IPS-18a (cell line): ENCODE measurements around the gene ATP5F1C.

Experiments
- H3K27ac ChIP-seq: one replicate; pipeline ENCODE4 v1.5.1; 2013; ENCODE audit warnings: low read length
- H3K27me3 ChIP-seq: one replicate; pipeline ENCODE4 v1.6.1; 2013; ENCODE audit warnings: mild to moderate bottlenecking, low read length; ENCODE audit not compliant: control insufficient read depth, insufficient read depth
- H3K36me3 ChIP-seq: one replicate; pipeline ENCODE4 v1.6.1; 2013; ENCODE audit warnings: low read depth, low read length; ENCODE audit not compliant: control insufficient read depth
- H3K4me1 ChIP-seq: one replicate; pipeline ENCODE4 v1.6.1; 2013; ENCODE audit warnings: low read depth, low read length; ENCODE audit not compliant: control insufficient read depth
- H3K4me3 ChIP-seq: one replicate; pipeline ENCODE4 v1.5.1; 2013; ENCODE audit warnings: low read length
- H3K9ac ChIP-seq: one replicate; pipeline ENCODE4 v1.6.1; 2013; ENCODE audit warnings: mild to moderate bottlenecking, low read length, moderate library complexity
- H3K9me3 ChIP-seq: one replicate; pipeline ENCODE4 v1.6.1; 2013; ENCODE audit warnings: low read depth, low read length; ENCODE audit not compliant: control insufficient read depth

ATP5F1C gene

GRCh38 chr10:7819121-7819460 lies 31.1 kb downstream of the ATP5F1C start:
- Histone ChIP-seq H3K27ac (no peak overlapping the region), H3K4me1 (no peaks in the 10 kb centered on the region), H3K9ac (peak overlapping the region; percentile 73), H3K9me3 (no peaks in the 10 kb centered on the region), H3K4me3 (peak overlapping the region; percentile 98), H3K36me3 (peaks cover 1% of the 10 kb centered on the region), H3K27me3 (peaks cover 5% of the 10 kb centered on the region)

- Histone ChIP-seq H3K4me1 (no peaks in the 10 kb centered on the region), H3K9me3 (no peaks in the 10 kb centered on the region), H3K27ac (no peak overlapping the region), H3K4me3 (no peak overlapping the region), H3K27me3 (no peaks in the 10 kb centered on the region), H3K36me3 (peaks cover 19% of the 10 kb centered on the region), H3K9ac (no peak overlapping the region)
These were observed 36.3 kb downstream of the ATP5F1C start for GRCh38 chr10:7824251-7824650.

- Histone ChIP-seq H3K4me3 (no peak overlapping the region), H3K36me3 (peaks cover 19% of the 10 kb centered on the region), H3K9ac (no peak overlapping the region), H3K27me3 (no peaks in the 10 kb centered on the region), H3K4me1 (no peaks in the 10 kb centered on the region), H3K9me3 (no peaks in the 10 kb centered on the region), H3K27ac (no peak overlapping the region)
These were observed 39.0 kb downstream of the ATP5F1C start for GRCh38 chr10:7826971-7827370.

GRCh38 chr10:7829289-7829834 lies 41.4 kb downstream of the ATP5F1C start:
- Histone ChIP-seq H3K4me3 (no peak overlapping the region), H3K9me3 (no peaks in the 10 kb centered on the region), H3K4me1 (no peaks in the 10 kb centered on the region), H3K27ac (no peak overlapping the region), H3K9ac (no peak overlapping the region), H3K36me3 (peaks cover 15% of the 10 kb centered on the region), H3K27me3 (no peaks in the 10 kb centered on the region)

- H3K9me3 ChIP-seq: no peaks in the 10 kb centered on the region
These were observed 44.1 kb downstream of the ATP5F1C start for GRCh38 chr10:7832060-7832459.

GRCh38 chr10:7833210-7833609 lies 45.2 kb downstream of the ATP5F1C start:
- Histone ChIP-seq H3K36me3 (no peaks in the 10 kb centered on the region), H3K27ac (no peak overlapping the region), H3K4me1 (no peaks in the 10 kb centered on the region), H3K9me3 (no peaks in the 10 kb centered on the region), H3K9ac (no peak overlapping the region), H3K27me3 (no peaks in the 10 kb centered on the region), H3K4me3 (no peak overlapping the region)

More at GRCh38 chr10:7832060-7832459, 44.1 kb downstream of the ATP5F1C start:
- Histone ChIP-seq H3K9ac (no peak overlapping the region), H3K4me3 (no peak overlapping the region), H3K36me3 (no peaks in the 10 kb centered on the region), H3K4me1 (no peaks in the 10 kb centered on the region), H3K27me3 (no peaks in the 10 kb centered on the region), H3K27ac (no peak overlapping the region)

GRCh38 chr10:7834262-7834661 lies 46.3 kb downstream of the ATP5F1C start:
- H3K27me3 ChIP-seq: no peaks in the 10 kb centered on the region
- no peak overlapping the region for H3K9ac ChIP-seq
- no peaks in the 10 kb centered on the region for H3K4me1 ChIP-seq
- H3K4me3 ChIP-seq: no peak overlapping the region
- no peaks in the 10 kb centered on the region for H3K36me3 ChIP-seq
- H3K9me3 ChIP-seq: no peaks in the 10 kb centered on the region
- H3K27ac ChIP-seq: no peak overlapping the region

GRCh38 chr10:7836571-7836970 lies 48.6 kb downstream of the ATP5F1C start:
- H3K4me3 ChIP-seq: no peak overlapping the region
- no peak overlapping the region for H3K27ac ChIP-seq
- no peaks in the 10 kb centered on the region for H3K27me3 ChIP-seq
- H3K9ac ChIP-seq: no peak overlapping the region
- H3K4me1 ChIP-seq: no peaks in the 10 kb centered on the region
- no peaks in the 10 kb centered on the region for H3K9me3 ChIP-seq
- H3K36me3 ChIP-seq: no peaks in the 10 kb centered on the region

GRCh38 chr10:7846591-7846990 lies 58.6 kb downstream of the ATP5F1C start:
- no peak overlapping the region for H3K9ac ChIP-seq
- no peak overlapping the region for H3K4me3 ChIP-seq
- no peaks in the 10 kb centered on the region for H3K4me1 ChIP-seq
- no peaks in the 10 kb centered on the region for H3K9me3 ChIP-seq
- H3K36me3 ChIP-seq: no peaks in the 10 kb centered on the region
- no peak overlapping the region for H3K27ac ChIP-seq
- H3K27me3 ChIP-seq: no peaks in the 10 kb centered on the region

GRCh38 chr10:7853226-7853842 lies 65.4 kb downstream of the ATP5F1C start:
- H3K27me3 ChIP-seq: no peaks in the 10 kb centered on the region
- H3K9ac ChIP-seq: no peak overlapping the region
- H3K27ac ChIP-seq: no peak overlapping the region
- no peaks in the 10 kb centered on the region for H3K36me3 ChIP-seq
- H3K9me3 ChIP-seq: no peaks in the 10 kb centered on the region
- H3K4me1 ChIP-seq: peaks cover 12% of the 10 kb centered on the region
- H3K4me3 ChIP-seq: no peak overlapping the region

GRCh38 chr10:7853890-7854289 lies 65.9 kb downstream of the ATP5F1C start:
- Histone ChIP-seq H3K9me3 (no peaks in the 10 kb centered on the region), H3K9ac (no peak overlapping the region), H3K27me3 (no peaks in the 10 kb centered on the region), H3K36me3 (no peaks in the 10 kb centered on the region), H3K4me3 (no peak overlapping the region), H3K4me1 (peaks cover 12% of the 10 kb centered on the region), H3K27ac (no peak overlapping the region)

- Histone ChIP-seq H3K9me3 (no peaks in the 10 kb centered on the region), H3K27ac (no peak overlapping the region), H3K4me3 (no peak overlapping the region), H3K9ac (no peak overlapping the region), H3K36me3 (no peaks in the 10 kb centered on the region), H3K4me1 (peaks cover 12% of the 10 kb centered on the region), H3K27me3 (no peaks in the 10 kb centered on the region)
These were observed 67.2 kb downstream of the ATP5F1C start for GRCh38 chr10:7855205-7855604.
